Measurements from ENCODE around the gene ADAMTS12.
"Not testable (repeated sequence)": the region's sequence is repeated elsewhere in the genome, so short reads cannot be mapped to it uniquely, and the experiment has no call there.

Gene ADAMTS12

GRCh38 chr5:33894566-33894965 lies 2.8 kb upstream of the ADAMTS12 start:
- DNase-seq: no peak

GRCh38 chr5:33892620-33893137 lies 889 bp upstream of the ADAMTS12 start:
- DNase-seq: no peak

- DNase-seq: no peak
Observed at GRCh38 chr5:33891446-33891787, 373 bp downstream of the ADAMTS12 start.

GRCh38 chr5:33890131-33891032 lies 1.4 kb downstream of the ADAMTS12 start:
- no peak for DNase-seq

- no peak for DNase-seq
Observed at GRCh38 chr5:33888587-33888986, 3.2 kb downstream of the ADAMTS12 start.

- no peak for DNase-seq
Observed at GRCh38 chr5:33887268-33887667, 4.5 kb downstream of the ADAMTS12 start.

- no peak for DNase-seq
Observed at GRCh38 chr5:33886283-33886682, 5.5 kb downstream of the ADAMTS12 start.

- no peak for DNase-seq
Observed at GRCh38 chr5:33885679-33886078, 6.1 kb downstream of the ADAMTS12 start.

GRCh38 chr5:33883482-33883881 lies 8.3 kb downstream of the ADAMTS12 start:
- no peak for DNase-seq

- DNase-seq: no peak
Observed at GRCh38 chr5:33880319-33880718, 11.5 kb downstream of the ADAMTS12 start.

- no peak for DNase-seq
Observed at GRCh38 chr5:33877449-33877848, 14.3 kb downstream of the ADAMTS12 start.

GRCh38 chr5:33867241-33867640 lies 24.5 kb downstream of the ADAMTS12 start:
- DNase-seq: no peak

- not testable (repeated sequence) for DNase-seq
Observed at GRCh38 chr5:33859177-33859576, 32.6 kb downstream of the ADAMTS12 start.

GRCh38 chr5:33857037-33857436 lies 34.8 kb downstream of the ADAMTS12 start:
- DNase-seq: no peak

- DNase-seq: no peak
Observed at GRCh38 chr5:33855396-33855795, 36.4 kb downstream of the ADAMTS12 start.

- DNase-seq: no peak
Observed at GRCh38 chr5:33854733-33855151, 37.0 kb downstream of the ADAMTS12 start.

GRCh38 chr5:33852837-33853236 lies 39.0 kb downstream of the ADAMTS12 start:
- DNase-seq: no peak

- no peak for DNase-seq
Observed at GRCh38 chr5:33852319-33852718, 39.5 kb downstream of the ADAMTS12 start.

GRCh38 chr5:33850100-33850594 lies 41.6 kb downstream of the ADAMTS12 start:
- no peak for DNase-seq

GRCh38 chr5:33848554-33848953 lies 43.2 kb downstream of the ADAMTS12 start:
- no peak for DNase-seq

GRCh38 chr5:33846851-33847250 lies 44.9 kb downstream of the ADAMTS12 start:
- DNase-seq: no peak

GRCh38 chr5:33843579-33843978 lies 48.2 kb downstream of the ADAMTS12 start:
- no peak for DNase-seq

- no peak for DNase-seq
Observed at GRCh38 chr5:33842456-33842855, 49.3 kb downstream of the ADAMTS12 start.

GRCh38 chr5:33841891-33842290 lies 49.9 kb downstream of the ADAMTS12 start:
- DNase-seq: no peak
